A549 (cell line): ENCODE results near the gene TTC7B. TPM values are rescaled to one million over a fixed set of nuclear protein-coding genes. Genes with fewer than 3 reads are reported as not detected.
A peak's percentile ranks its signal among the peaks of the same experiment; 100 is the strongest.

ENCODE experiments used
- ATAC-seq, 2 experiments: fragments of 200-7000 bp in 1 of 2; fragments of >200 bp in 1 of 2; cut with Nextera tagmentation in 1 of 2; cut with Tn5 transposase in 1 of 2; 3 replicates each; pipeline versions ENCODE4 v1.8.0 to v1.9.1; 2018 to 2020; ENCODE audit warnings: mild to moderate bottlenecking in 1 of 2, moderate library complexity in 1 of 2
- CTCF ChIA-PET: fragments of 300-600 bp; sonication (Branson Sonifier 250); formaldehyde crosslinking; extraction: SDS; loops from one replicate; lab custom pipeline; 2021; ENCODE audit warnings: antibody characterized with exemption, inconsistent platforms; lab: Yijun Ruan, JAX
- POLR2A ChIA-PET: fragments of 350-600 bp; formaldehyde crosslinking; extraction: SDS; loops from one replicate; lab custom pipeline; 2021; ENCODE audit warnings: antibody characterized with exemption, inconsistent platforms; lab: Yijun Ruan, JAX
- DNase-seq, 2 experiments: peaks; one replicate each; pipeline versions ENCODE4 v3.0.0 to v3.0.0-alpha.2; 2011 to 2016; ENCODE audit warnings: low read depth in 1 of 2, low spot score in 1 of 2
- FAIRE-seq: peaks from 2 replicates; lab custom pipeline; 2011; peaks lifted over from hg19 to GRCh38; lab: Jason Lieb, UNC
- H3K27ac ChIP-seq, 2 experiments: fragments of >200 bp; sonication (Bioruptor Twin); formaldehyde crosslinking; 3 replicates each; pipeline ENCODE4 v1.5.1; 2016 to 2017
- H3K4me1 ChIP-seq: fragments of >200 bp; sonication (Bioruptor Twin); formaldehyde crosslinking; 3 replicates; pipeline ENCODE4 v1.6.1; 2016
- H3K4me2 ChIP-seq: fragments of >200 bp; sonication (Bioruptor Twin); formaldehyde crosslinking; 3 replicates; pipeline ENCODE4 v1.6.1; 2016
- H3K4me3 ChIP-seq: fragments of >200 bp; sonication (Bioruptor Twin); formaldehyde crosslinking; 3 replicates; pipeline ENCODE4 v1.5.1; 2016
- H3K9me3 ChIP-seq: fragments of >200 bp; sonication (Bioruptor Twin); formaldehyde crosslinking; 3 replicates; pipeline ENCODE4 v1.6.1; 2016
- EHF ChIP-seq: fragments of 250-450 bp; sonication (Bioruptor Pico); IDR thresholded peaks from 2 replicates; pipeline ENCODE4 v1.5.0; 2020; ENCODE audit warnings: mild to moderate bottlenecking
- EP300 ChIP-seq, 2 experiments: fragments of >200 bp; sonication (Bioruptor Twin); formaldehyde crosslinking; IDR thresholded peaks; 2 replicates in 1 of 2; 3 replicates in 1 of 2; pipeline ENCODE4 v1.6.1; 2016 to 2017
- ESRRA ChIP-seq: fragments of 150-350 bp; IDR thresholded peaks from 2 replicates; pipeline ENCODE4 v1.6.1; 2014; ENCODE audit warnings: mild to moderate bottlenecking, low read length, borderline replicate concordance
- FOSL2 ChIP-seq, 2 experiments: fragments of 450-650 bp in 1 of 2; fragments of >200 bp in 1 of 2; sonication (Bioruptor Twin) in 1 of 2; formaldehyde crosslinking; IDR thresholded peaks; 2 replicates each; pipeline versions ENCODE4 v1.5.0 to v1.6.1; 2016 to 2020; ENCODE audit warnings: mild to moderate bottlenecking in 1 of 2, moderate library complexity in 1 of 2
- HES2 ChIP-seq: fragments of >200 bp; sonication (Bioruptor Twin); formaldehyde crosslinking; IDR thresholded peaks from 2 replicates; pipeline ENCODE4 v1.6.1; 2016
- HEYL ChIP-seq: fragments of 250-450 bp; sonication (Bioruptor Pico); IDR thresholded peaks from 2 replicates; pipeline ENCODE4 v1.8.0; 2021; ENCODE audit warnings: mild to moderate bottlenecking, moderate library complexity
- HOXB13 ChIP-seq: fragments of 250-450 bp; sonication (Bioruptor Pico); IDR thresholded peaks from 2 replicates; pipeline ENCODE4 v1.5.0; 2020; ENCODE audit warnings: low read depth, mild to moderate bottlenecking, moderate library complexity
- HOXB5 ChIP-seq: fragments of 250-450 bp; sonication (Bioruptor Pico); IDR thresholded peaks from 2 replicates; pipeline ENCODE4 v1.5.0; 2020; ENCODE audit warnings: mild to moderate bottlenecking, moderate library complexity
- JUN ChIP-seq, 2 experiments: fragments of >200 bp; sonication (Bioruptor Twin); formaldehyde crosslinking; IDR thresholded peaks; 2 replicates in 1 of 2; 3 replicates in 1 of 2; pipeline ENCODE4 v1.6.1; 2016 to 2017
- KDM1A ChIP-seq: fragments of 200-600 bp; sonication (generic); IDR thresholded peaks from 2 replicates; pipeline ENCODE4 v1.6.1; 2016; ENCODE audit warnings: low read depth, mild to moderate bottlenecking
- KDM5A ChIP-seq: fragments of 200-600 bp; sonication (generic); IDR thresholded peaks from 2 replicates; pipeline ENCODE4 v1.6.1; 2016; ENCODE audit warnings: antibody characterized with exemption, mild to moderate bottlenecking
- MAFK ChIP-seq: fragments of 450-650 bp; IDR thresholded peaks from 2 replicates; pipeline ENCODE4 v1.6.1; 2014; ENCODE audit not compliant: partially characterized antibody
- MAZ ChIP-seq: fragments of 150-350 bp; IDR thresholded peaks from 2 replicates; pipeline ENCODE4 v1.6.1; 2014; ENCODE audit warnings: antibody characterized with exemption, low read depth, low read length, borderline replicate concordance
- NFE2L2 ChIP-seq: fragments of 150-350 bp; conservative IDR thresholded peaks from 2 replicates; pipeline ENCODE4 v1.6.1; 2014; ENCODE audit warnings: low read length
- NPAS2 ChIP-seq: fragments of 250-450 bp; sonication (Bioruptor Pico); IDR thresholded peaks from 2 replicates; pipeline ENCODE4 v1.8.0; 2022; ENCODE audit warnings: mild to moderate bottlenecking, moderate library complexity, borderline replicate concordance
- NR3C1 ChIP-seq: fragments of >200 bp; sonication (Bioruptor Twin); formaldehyde crosslinking; IDR thresholded peaks from 3 replicates; pipeline ENCODE4 v1.6.1; 2017
- PHF8 ChIP-seq: fragments of 200-600 bp; sonication (generic); IDR thresholded peaks from 2 replicates; pipeline ENCODE4 v1.6.1; 2016; ENCODE audit warnings: low read depth, mild to moderate bottlenecking, antibody characterized with exemption, moderate library complexity, borderline replicate concordance
- POLR2A ChIP-seq: IDR thresholded peaks from 2 replicates; pipeline ENCODE4 v1.6.1; 2012; ENCODE audit warnings: mild to moderate bottlenecking, low read length
- ZC3H11A ChIP-seq: fragments of 450-650 bp; IDR thresholded peaks from 2 replicates; pipeline ENCODE4 v1.6.1; 2014; ENCODE audit warnings: antibody characterized with exemption, mild to moderate bottlenecking
- ZSCAN20 ChIP-seq: fragments of 250-450 bp; sonication (Bioruptor Pico); IDR thresholded peaks from 2 replicates; pipeline ENCODE4 v1.8.0; 2022; ENCODE audit warnings: mild to moderate bottlenecking, moderate library complexity
- WGBS: methylation state at CpG from one replicate; pipeline ENCODE4 v1.1.6; 2017; ENCODE audit errors: missing lambda C conversion rate; 5-methylcytosine and 5-hydroxymethylcytosine counted together
- polyA plus RNA-seq, 4 experiments: library from polyadenylated mRNA; depleted of rRNA in 3 of 4; stranded (reverse); fragments of >200 nt; fragmentation: RNase III in 1 of 4; extraction: RNeasy Plus Mini Kit Qiagen cat#74134 plus additional on column Dnase treatment in 1 of 4; gene quantifications; 2 replicates in 3 of 4; 3 replicates in 1 of 4; pipeline ENCODE4 v1.2.3, GENCODE V29; 2011 to 2017
- TF ChIP-seq, protein P1 (sequence below): fragments of 200-600 bp; sonication (generic); IDR thresholded peaks from 2 replicates; pipeline ENCODE4 v1.6.1; 2016; ENCODE audit warnings: antibody characterized with exemption, mild to moderate bottlenecking, moderate library complexity
- TF ChIP-seq, protein P2 (sequence below): fragments of >200 bp; sonication (Bioruptor Twin); formaldehyde crosslinking; IDR thresholded peaks from 3 replicates; pipeline ENCODE4 v1.5.1; 2016

Gene TTC7B
- polyA plus RNA-seq, 2 of the 4 experiments (the other 2 are of a cell fraction) = 16.6 to 28.0 TPM

- POLR2A ChIA-PET = no interaction called here
- Histone ChIP-seq H3K4me3 (no peak overlapping the region), H3K4me2 (no peak overlapping the region), H3K4me1 (peaks cover 36% of the 10 kb centered on the region), H3K9me3 (no peaks in the 10 kb centered on the region), H3K27ac (no peak overlapping the region)
- FAIRE-seq (no peak), ATAC-seq (no peak), DNase-seq (no peak)
- TF ChIP-seq FOSL2 (IDR thresholded peaks at IDR 0.05) (no peak), FOSL2 (CRISPR knock-in tag; IDR thresholded peaks at IDR 0.05) (no peak), ZSCAN20 (CRISPR knock-in tag) (no peak), MAFK (no peak), NPAS2 (CRISPR knock-in tag) (no peak), PHF8 (no peak), EP300 (IDR thresholded peaks at IDR 0.05) (no peak), HES2 (no peak), MAZ (no peak), NR3C1 (no peak), KDM1A (no peak), HOXB5 (CRISPR knock-in tag) (no peak), ESRRA (no peak)
- TF ChIP-seq, protein P1, sequence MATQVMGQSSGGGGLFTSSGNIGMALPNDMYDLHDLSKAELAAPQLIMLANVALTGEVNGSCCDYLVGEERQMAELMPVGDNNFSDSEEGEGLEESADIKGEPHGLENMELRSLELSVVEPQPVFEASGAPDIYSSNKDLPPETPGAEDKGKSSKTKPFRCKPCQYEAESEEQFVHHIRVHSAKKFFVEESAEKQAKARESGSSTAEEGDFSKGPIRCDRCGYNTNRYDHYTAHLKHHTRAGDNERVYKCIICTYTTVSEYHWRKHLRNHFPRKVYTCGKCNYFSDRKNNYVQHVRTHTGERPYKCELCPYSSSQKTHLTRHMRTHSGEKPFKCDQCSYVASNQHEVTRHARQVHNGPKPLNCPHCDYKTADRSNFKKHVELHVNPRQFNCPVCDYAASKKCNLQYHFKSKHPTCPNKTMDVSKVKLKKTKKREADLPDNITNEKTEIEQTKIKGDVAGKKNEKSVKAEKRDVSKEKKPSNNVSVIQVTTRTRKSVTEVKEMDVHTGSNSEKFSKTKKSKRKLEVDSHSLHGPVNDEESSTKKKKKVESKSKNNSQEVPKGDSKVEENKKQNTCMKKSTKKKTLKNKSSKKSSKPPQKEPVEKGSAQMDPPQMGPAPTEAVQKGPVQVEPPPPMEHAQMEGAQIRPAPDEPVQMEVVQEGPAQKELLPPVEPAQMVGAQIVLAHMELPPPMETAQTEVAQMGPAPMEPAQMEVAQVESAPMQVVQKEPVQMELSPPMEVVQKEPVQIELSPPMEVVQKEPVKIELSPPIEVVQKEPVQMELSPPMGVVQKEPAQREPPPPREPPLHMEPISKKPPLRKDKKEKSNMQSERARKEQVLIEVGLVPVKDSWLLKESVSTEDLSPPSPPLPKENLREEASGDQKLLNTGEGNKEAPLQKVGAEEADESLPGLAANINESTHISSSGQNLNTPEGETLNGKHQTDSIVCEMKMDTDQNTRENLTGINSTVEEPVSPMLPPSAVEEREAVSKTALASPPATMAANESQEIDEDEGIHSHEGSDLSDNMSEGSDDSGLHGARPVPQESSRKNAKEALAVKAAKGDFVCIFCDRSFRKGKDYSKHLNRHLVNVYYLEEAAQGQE = no peak
- CTCF ChIA-PET = no interaction called here
- WGBS = 84% methylated on average over 7 of the region's 7 CpGs
Measured at GRCh38 chr14:90507428-90507827, 308.8 kb downstream of the TTC7B start.

DNA sequence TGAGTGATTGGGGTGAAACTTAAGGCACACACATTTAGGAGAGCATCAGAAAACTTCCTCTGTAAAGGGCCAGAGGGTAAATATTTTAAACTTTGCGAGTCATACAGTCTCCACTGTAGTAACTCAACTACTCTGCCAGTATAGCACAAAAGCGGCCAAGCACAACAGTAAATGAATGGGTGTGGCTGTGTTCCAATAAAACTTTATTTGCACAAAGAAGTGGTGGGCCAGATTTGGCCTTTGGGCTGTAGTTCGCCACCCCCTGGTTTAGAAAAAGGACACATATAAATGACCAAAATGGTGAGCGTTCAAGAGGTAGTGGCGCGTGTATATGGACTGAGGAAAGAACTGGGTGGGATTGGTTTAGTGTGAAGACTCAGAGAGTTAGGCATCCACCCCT is 309.5 kb downstream of the TTC7B start:
- no peak for DNase-seq

More for the DNA sequence above, 309.5 kb downstream of the TTC7B start:
- ATAC-seq = no peak
- H3K27ac ChIP-seq = peak overlapping the region in 1 of 2 experiments; percentile 17; a peak in 1 of 6 replicates
- no peaks in the 10 kb centered on the region for H3K9me3 ChIP-seq
- TF ChIP-seq JUN (IDR thresholded peaks at IDR 0.05) = no peak
- no peak for TF ChIP-seq ZC3H11A
- TF ChIP-seq EHF = no peak
- no peak for TF ChIP-seq NFE2L2
- TF ChIP-seq KDM5A = no peak
- TF ChIP-seq HOXB13 = no peak
- TF ChIP-seq, protein P2, sequence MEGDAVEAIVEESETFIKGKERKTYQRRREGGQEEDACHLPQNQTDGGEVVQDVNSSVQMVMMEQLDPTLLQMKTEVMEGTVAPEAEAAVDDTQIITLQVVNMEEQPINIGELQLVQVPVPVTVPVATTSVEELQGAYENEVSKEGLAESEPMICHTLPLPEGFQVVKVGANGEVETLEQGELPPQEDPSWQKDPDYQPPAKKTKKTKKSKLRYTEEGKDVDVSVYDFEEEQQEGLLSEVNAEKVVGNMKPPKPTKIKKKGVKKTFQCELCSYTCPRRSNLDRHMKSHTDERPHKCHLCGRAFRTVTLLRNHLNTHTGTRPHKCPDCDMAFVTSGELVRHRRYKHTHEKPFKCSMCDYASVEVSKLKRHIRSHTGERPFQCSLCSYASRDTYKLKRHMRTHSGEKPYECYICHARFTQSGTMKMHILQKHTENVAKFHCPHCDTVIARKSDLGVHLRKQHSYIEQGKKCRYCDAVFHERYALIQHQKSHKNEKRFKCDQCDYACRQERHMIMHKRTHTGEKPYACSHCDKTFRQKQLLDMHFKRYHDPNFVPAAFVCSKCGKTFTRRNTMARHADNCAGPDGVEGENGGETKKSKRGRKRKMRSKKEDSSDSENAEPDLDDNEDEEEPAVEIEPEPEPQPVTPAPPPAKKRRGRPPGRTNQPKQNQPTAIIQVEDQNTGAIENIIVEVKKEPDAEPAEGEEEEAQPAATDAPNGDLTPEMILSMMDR = no peak
- no peak for TF ChIP-seq POLR2A
- TF ChIP-seq MAZ = no peak
- no peak for TF ChIP-seq HEYL
- no peak for TF ChIP-seq HOXB5 (CRISPR knock-in tag)
- peaks cover 36% of the 10 kb centered on the region for H3K4me1 ChIP-seq
- 74% methylated on average over 6 of the region's 6 CpGs for whole genome bisulfite sequencing
- POLR2A ChIA-PET = no interaction called here
- no peak for FAIRE-seq
- CTCF ChIA-PET = no interaction called here
- no peak overlapping the region for H3K4me2 ChIP-seq
- H3K4me3 ChIP-seq = no peak overlapping the region
